Activated CD8-positive, alpha-beta memory T cell treated with anti-CD3 and anti-CD28 coated beads, Interleukin-2, amount 50 U/mL, for 24 hours (primary cell): ENCODE data around the gene CYP3A5.
"Not testable (repeated sequence)": the region's sequence is repeated elsewhere in the genome, so short reads cannot be mapped to it uniquely, and the experiment has no call there.

Source experiments
- DNase-seq: peaks from one replicate; pipeline ENCODE4 v3.0.0-alpha.2; 2020; ENCODE audit errors: extremely low read depth

CYP3A5 gene

GRCh38 chr7:99679400-99680191 is at the start of gene CYP3A5:
Gene CYP3A5 (minus strand): TSS chr7:99679996. CDS start chr7:99679896, 100 bp downstream.
- no peak for DNase-seq

GRCh38 chr7:99728615-99729014 is 48.8 kb upstream of the CYP3A5 start:
- no peak for DNase-seq

- not testable (repeated sequence) for DNase-seq
These were observed 43.4 kb upstream of the CYP3A5 start for GRCh38 chr7:99723201-99723600.

- DNase-seq, result no peak
These were observed 41.2 kb upstream of the CYP3A5 start for GRCh38 chr7:99720800-99721595.

GRCh38 chr7:99719996-99720769 is 40.4 kb upstream of the CYP3A5 start:
- DNase-seq, result no peak

GRCh38 chr7:99713995-99714570 is 34.3 kb upstream of the CYP3A5 start:
- DNase-seq, result no peak

GRCh38 chr7:99709838-99710578 is 30.2 kb upstream of the CYP3A5 start:
- no peak for DNase-seq

GRCh38 chr7:99709260-99709659 is 29.5 kb upstream of the CYP3A5 start:
- no peak for DNase-seq

GRCh38 chr7:99707096-99707495 is 27.3 kb upstream of the CYP3A5 start:
- DNase-seq, result no peak

- no peak for DNase-seq
These were observed 20.1 kb upstream of the CYP3A5 start for GRCh38 chr7:99699946-99700345.

GRCh38 chr7:99698867-99699730 is 19.3 kb upstream of the CYP3A5 start:
- DNase-seq, result not testable (repeated sequence)

GRCh38 chr7:99694912-99695304 is 15.1 kb upstream of the CYP3A5 start:
- DNase-seq, result no peak

GRCh38 chr7:99694201-99694911 is 14.6 kb upstream of the CYP3A5 start:
- DNase-seq, result no peak

GRCh38 chr7:99693427-99694200 is 13.8 kb upstream of the CYP3A5 start:
- DNase-seq, result no peak

- DNase-seq, result no peak
These were observed 13.3 kb upstream of the CYP3A5 start for GRCh38 chr7:99693100-99693426.

GRCh38 chr7:99692563-99692962 is 12.8 kb upstream of the CYP3A5 start:
- DNase-seq, result not testable (repeated sequence)

GRCh38 chr7:99691658-99692057 is 11.9 kb upstream of the CYP3A5 start:
- not testable (repeated sequence) for DNase-seq

GRCh38 chr7:99690918-99691317 is 11.1 kb upstream of the CYP3A5 start:
- not testable (repeated sequence) for DNase-seq
